Keratinocyte (primary cell): ENCODE measurements around the gene C19orf12.

Experiments used
- CTCF ChIP-seq, 3 experiments: IDR thresholded peaks in 1 of 3; conservative IDR thresholded peaks in 1 of 3; optimal IDR thresholded peaks in 1 of 3; 2 replicates in 2 of 3; 3 replicates in 1 of 3; pipeline versions ENCODE3 to v1.5.1; 2011; ENCODE audit warnings: low read length in 3 of 3, mild to moderate bottlenecking in 3 of 3, moderate library complexity in 2 of 3, control low read depth in 1 of 3, inconsistent platforms in 1 of 3; ENCODE audit not compliant: insufficient read depth in 2 of 3; ENCODE audit errors: extremely low read depth in 1 of 3
- EZH2 ChIP-seq: IDR thresholded peaks from one replicate; pipeline ENCODE4 v1.6.1; 2012; ENCODE audit warnings: inconsistent platforms, mild to moderate bottlenecking, low read length, moderate library complexity

- TF ChIP-seq CTCF (optimal IDR thresholded peaks at IDR 0.05 in 1 of 3, IDR thresholded peaks at IDR 0.05 in 1 of 3, conservative IDR thresholded peaks at IDR 0.05 in 1 of 3; ENCODE audit: extremely low read depth in 1 of 3, insufficient read depth in 2 of 3, low read length in 3 of 3) (no peak), EZH2 (no peak)
Measured at GRCh38 chr19:29667387-29667783, 47.7 kb downstream of the C19orf12 start.
